K562 (cell line): ENCODE data around the gene FABP3. TPM values are rescaled to one million over a fixed set of nuclear protein-coding genes. Genes with fewer than 3 reads are reported as not detected.

Experiments
- BRF1 ChIP-seq: IDR thresholded peaks from 3 replicates; pipeline ENCODE4 v1.6.1; 2011; ENCODE audit warnings: borderline replicate concordance, mild to moderate bottlenecking; ENCODE audit not compliant: insufficient read length; ENCODE audit errors: extremely low read depth
- ETV6 ChIP-seq, 3 experiments: fragments of 150-350 bp in 1 of 3; sonication (generic) in 1 of 3; formaldehyde crosslinking in 1 of 3; IDR thresholded peaks; 2 replicates each; pipeline versions ENCODE4 v1.6.1 to v1.8.0; 2014 to 2022; ENCODE audit warnings: borderline replicate concordance in 2 of 3, low read depth in 2 of 3, antibody characterized with exemption in 1 of 3, low read length in 1 of 3, mild to moderate bottlenecking in 1 of 3, missing genetic modification reagents in 1 of 3
- EZH2 ChIP-seq: IDR thresholded peaks from 2 replicates; pipeline ENCODE4 v1.6.1; 2012; ENCODE audit warnings: low read depth, mild to moderate bottlenecking, inconsistent platforms, low read length, borderline replicate concordance
- FOXJ2 ChIP-seq: fragments of 200-800 bp; sonication (Bioruptor generic); IDR thresholded peaks from 2 replicates; pipeline ENCODE4 v1.6.1; 2016; ENCODE audit warnings: missing genetic modification characterization, missing compliant biosample characterization
- HDAC6 ChIP-seq: IDR thresholded peaks from 2 replicates; pipeline ENCODE4 v1.6.1; 2012; ENCODE audit warnings: low read depth, mild to moderate bottlenecking, control low read depth, inconsistent platforms, low read length, moderate library complexity
- KLF6 ChIP-seq: fragments of 250-450 bp; sonication (Bioruptor Pico); IDR thresholded peaks from 2 replicates; pipeline ENCODE4 v1.4.0; 2020; ENCODE audit warnings: mild to moderate bottlenecking, moderate library complexity, borderline replicate concordance
- MBD2 ChIP-seq: sonication (generic); IDR thresholded peaks from 2 replicates; pipeline ENCODE4 v1.6.1; 2016; ENCODE audit warnings: low read depth, borderline replicate concordance
- MCM7 ChIP-seq, 2 experiments: fragments of 450-650 bp; IDR thresholded peaks; 2 replicates each; pipeline ENCODE4 v1.6.1; 2016 to 2018
- MTA2 ChIP-seq: fragments of 450-650 bp; IDR thresholded peaks from 2 replicates; pipeline ENCODE4 v1.6.1; 2016; ENCODE audit warnings: low read depth
- NCOA1 ChIP-seq: fragments of 450-650 bp; IDR thresholded peaks from 2 replicates; pipeline ENCODE4 v1.6.1; 2016; ENCODE audit warnings: low read depth
- PATZ1 ChIP-seq: fragments of 250-450 bp; sonication (Bioruptor Pico); IDR thresholded peaks from 2 replicates; pipeline ENCODE4 v1.5.0; 2020; ENCODE audit warnings: mild to moderate bottlenecking, borderline replicate concordance
- PHF8 ChIP-seq: fragments of 200-600 bp; sonication (generic); IDR thresholded peaks from 2 replicates; pipeline ENCODE4 v1.6.1; 2012; ENCODE audit warnings: mixed run types, mild to moderate bottlenecking, inconsistent platforms, low read length, moderate library complexity, borderline replicate concordance
- SIX5 ChIP-seq, 2 experiments: IDR thresholded peaks; 2 replicates each; pipeline ENCODE4 v1.6.1; 2011; ENCODE audit warnings: low read length in 2 of 2, borderline replicate concordance in 1 of 2, low read depth in 1 of 2, mild to moderate bottlenecking in 1 of 2, moderate library complexity in 1 of 2; ENCODE audit not compliant: insufficient read depth in 1 of 2
- SMARCA4 ChIP-seq: fragments of 450-650 bp; IDR thresholded peaks from 2 replicates; pipeline ENCODE4 v1.6.1; 2016
- TBP ChIP-seq: optimal IDR thresholded peaks from 2 replicates; pipeline ENCODE3; 2011; ENCODE audit warnings: low read depth, low read length, improper control_type of control experiment
- XRCC3 ChIP-seq: fragments of 450-650 bp; IDR thresholded peaks from 2 replicates; pipeline ENCODE4 v1.6.1; 2017; ENCODE audit warnings: mild to moderate bottlenecking, moderate library complexity
- XRCC5 ChIP-seq: fragments of 200-400 bp; formaldehyde crosslinking; IDR thresholded peaks from 2 replicates; pipeline ENCODE4 v1.6.1; 2017; ENCODE audit warnings: low read depth, mild to moderate bottlenecking, low read length
- ZKSCAN1 ChIP-seq: fragments of 150-350 bp; IDR thresholded peaks from 2 replicates; pipeline ENCODE4 v1.6.1; 2016; ENCODE audit warnings: low read depth, low read length
- ZNF347 ChIP-seq: fragments of 450-650 bp; formaldehyde crosslinking; IDR thresholded peaks from 2 replicates; pipeline ENCODE4 v1.4.0; 2020; ENCODE audit warnings: low read depth, mild to moderate bottlenecking, moderate library complexity
- ZNF551 ChIP-seq: fragments of 250-450 bp; sonication (Bioruptor Pico); IDR thresholded peaks from 2 replicates; pipeline ENCODE4 v1.5.0; 2021; ENCODE audit warnings: mild to moderate bottlenecking, moderate library complexity
- ZNF764 ChIP-seq: fragments of 250-450 bp; sonication (Bioruptor Pico); IDR thresholded peaks from 2 replicates; pipeline ENCODE4 v1.4.0; 2020; ENCODE audit warnings: low read depth, mild to moderate bottlenecking, moderate library complexity
- polyA plus RNA-seq, 8 experiments: library from polyadenylated mRNA; depleted of rRNA in 4 of 8; stranded (reverse) in 5 of 8; unstranded in 3 of 8; fragments of >200 nt; fragmentation: Nextera tagmentation in 2 of 8; fragmentation: Illumina TruSeq in 1 of 8; extraction: Ambion mirVana in 2 of 8; extraction: Trizol in 1 of 8; gene quantifications; 2 replicates each; pipeline versions ENCODE4 v1.2.1 to v1.2.3, GENCODE V29; 2011 to 2014; ENCODE audit warnings: inconsistent platforms in 1 of 8, missing spikeins in 1 of 8
- total RNA-seq, 7 experiments: library from RNA; depleted of rRNA in 6 of 7; stranded (reverse); fragments of >200 nt in 6 of 7; fragmentation: Illumina TruSeq in 2 of 7; extraction: Trizol in 2 of 7; gene quantifications; 2 replicates each; pipeline versions ENCODE4 v1.2.1 to v1.2.3, GENCODE V29; 2011 to 2021; ENCODE audit warnings: low replicate concordance in 1 of 7

The FABP3 gene
- total and polyA plus RNA-seq, 9 of the 15 experiments (the other 6 are each of a cell fraction or from before 2014, with no cell fraction given) = 0.22 TPM; not detected in 8

GRCh38 chr1:31409946-31410858, 37.3 kb upstream of the FABP3 start (continued):
- TF ChIP-seq ETV6 (IDR thresholded peaks at IDR 0.05; ENCODE audit: borderline replicate concordance in 1 of 2, low read depth in 2 of 2, low read length in 1 of 2) (no peak), ETV6 (CRISPR knock-in tag; IDR thresholded peaks at IDR 0.05; ENCODE audit: borderline replicate concordance) (no peak), SIX5 (IDR thresholded peaks at IDR 0.05; ENCODE audit: borderline replicate concordance in 1 of 2, insufficient read depth in 1 of 2, low read depth in 1 of 2, low read length in 2 of 2) (no peak), MBD2 (no peak), ZKSCAN1 (0 out of 2 replicates have a peak, but pooled peaks have one; percentile 8), XRCC3 (no peak), MTA2 (peak; percentile 37), ZNF551 (no peak), EZH2 (no peak), FOXJ2 (tag) (no peak), TBP (no peak), SMARCA4 (peak; percentile 57; the same call in 1 of the 2 replicates), MCM7 (IDR thresholded peaks at IDR 0.05) (no peak), HDAC6 (no peak), PHF8 (no peak), PATZ1 (CRISPR knock-in tag) (no peak), BRF1 (no peak), KLF6 (no peak), ZNF764 (CRISPR knock-in tag) (no peak), NCOA1 (no peak), ZNF347 (CRISPR knock-in tag) (no peak), XRCC5 (no peak)
